ENCODE measurements around the gene OR10AG1. TPM values are rescaled to one million over a fixed set of nuclear protein-coding genes. Genes with fewer than 3 reads are reported as not detected.

The OR10AG1 gene, protein sequence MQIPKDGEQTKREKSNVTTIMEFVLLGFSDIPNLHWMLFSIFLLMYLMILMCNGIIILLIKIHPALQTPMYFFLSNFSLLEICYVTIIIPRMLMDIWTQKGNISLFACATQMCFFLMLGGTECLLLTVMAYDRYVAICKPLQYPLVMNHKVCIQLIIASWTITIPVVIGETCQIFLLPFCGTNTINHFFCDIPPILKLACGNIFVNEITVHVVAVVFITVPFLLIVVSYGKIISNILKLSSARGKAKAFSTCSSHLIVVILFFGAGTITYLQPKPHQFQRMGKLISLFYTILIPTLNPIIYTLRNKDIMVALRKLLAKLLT
- not detected for total RNA-seq

DNA sequence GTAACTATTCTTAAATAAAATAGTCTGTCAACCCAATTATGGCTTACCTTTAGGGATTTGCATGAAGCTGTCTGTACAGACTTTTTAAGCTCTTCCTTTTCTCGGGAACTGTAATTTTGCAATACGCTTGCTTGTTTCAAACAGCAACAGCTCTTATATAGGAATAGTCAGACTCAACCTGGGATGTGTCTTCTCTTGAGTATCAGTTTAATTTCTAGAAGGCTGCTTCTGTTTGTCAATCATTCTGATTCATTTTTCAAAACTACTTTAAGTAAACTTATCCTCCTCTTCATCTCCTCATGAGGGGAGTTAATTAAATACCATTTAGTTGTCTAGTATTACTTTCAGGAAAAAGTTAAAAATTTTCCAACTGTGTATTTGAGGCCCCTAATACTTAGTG lies at the start of gene OR10AG1:
OR10AG1 (minus strand) TSS at position 101 of the 400 bp plus-strand sequence; CDS start at position 63, 38 bp downstream.
- H3K27me3 ChIP-seq = no peaks in the 10 kb centered on the region
- TF ChIP-seq, protein P1, sequence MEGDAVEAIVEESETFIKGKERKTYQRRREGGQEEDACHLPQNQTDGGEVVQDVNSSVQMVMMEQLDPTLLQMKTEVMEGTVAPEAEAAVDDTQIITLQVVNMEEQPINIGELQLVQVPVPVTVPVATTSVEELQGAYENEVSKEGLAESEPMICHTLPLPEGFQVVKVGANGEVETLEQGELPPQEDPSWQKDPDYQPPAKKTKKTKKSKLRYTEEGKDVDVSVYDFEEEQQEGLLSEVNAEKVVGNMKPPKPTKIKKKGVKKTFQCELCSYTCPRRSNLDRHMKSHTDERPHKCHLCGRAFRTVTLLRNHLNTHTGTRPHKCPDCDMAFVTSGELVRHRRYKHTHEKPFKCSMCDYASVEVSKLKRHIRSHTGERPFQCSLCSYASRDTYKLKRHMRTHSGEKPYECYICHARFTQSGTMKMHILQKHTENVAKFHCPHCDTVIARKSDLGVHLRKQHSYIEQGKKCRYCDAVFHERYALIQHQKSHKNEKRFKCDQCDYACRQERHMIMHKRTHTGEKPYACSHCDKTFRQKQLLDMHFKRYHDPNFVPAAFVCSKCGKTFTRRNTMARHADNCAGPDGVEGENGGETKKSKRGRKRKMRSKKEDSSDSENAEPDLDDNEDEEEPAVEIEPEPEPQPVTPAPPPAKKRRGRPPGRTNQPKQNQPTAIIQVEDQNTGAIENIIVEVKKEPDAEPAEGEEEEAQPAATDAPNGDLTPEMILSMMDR (IDR thresholded peaks at IDR 0.05) = no peak
- TF ChIP-seq POLR2A (IDR thresholded peaks at IDR 0.05) (no peak), POLR2AphosphoS5 (IDR thresholded peaks at IDR 0.05; ENCODE audit: insufficient read depth in 1 of 2, low read depth in 1 of 2) (no peak)
- no peak within 1 kb of the TSS for H3K27ac ChIP-seq
- no peaks in the 10 kb centered on the region for H3K4me1 ChIP-seq
- no peak for DNase-seq (ENCODE audit: extremely low spot score in 2 of 2)
- H3K9me3 ChIP-seq = no peaks in the 10 kb centered on the region
- intact Hi-C loops (cut with DNase I) = no loop called here
- no peak within 1 kb of the TSS for H3K4me3 ChIP-seq
- H3K36me3 ChIP-seq = no peaks in the 10 kb centered on the region

DNA sequence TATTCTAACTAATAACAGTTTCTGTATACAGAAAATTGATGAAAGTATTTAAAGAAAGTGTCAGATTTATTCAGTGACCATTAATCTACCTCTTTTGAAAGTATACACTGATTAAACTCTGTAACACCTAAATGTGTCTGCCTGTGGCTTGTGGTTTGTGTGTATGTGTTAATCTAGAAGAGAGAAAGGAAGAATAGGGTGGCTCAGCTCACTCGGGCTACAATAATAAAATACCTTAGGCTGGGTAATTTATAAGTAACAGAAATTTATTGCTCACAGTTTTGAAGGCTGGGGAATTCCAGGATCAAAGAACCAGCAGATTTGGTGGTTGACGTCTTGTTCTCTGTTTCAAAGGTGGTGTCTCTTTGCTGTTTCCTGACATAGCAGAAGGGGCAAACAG lies 44.1 kb upstream of the OR10AG1 start:
- no peak overlapping the region for H3K27ac ChIP-seq
- H3K27me3 ChIP-seq = no peaks in the 10 kb centered on the region
- intact Hi-C loops (cut with DNase I) = no loop called here
- H3K9me3 ChIP-seq = no peaks in the 10 kb centered on the region
- H3K36me3 ChIP-seq = no peaks in the 10 kb centered on the region
- DNase-seq (ENCODE audit: extremely low spot score in 2 of 2) = no peak
- H3K4me3 ChIP-seq = no peak overlapping the region
- TF ChIP-seq, protein P1 (IDR thresholded peaks at IDR 0.05) = no peak
- TF ChIP-seq POLR2A (IDR thresholded peaks at IDR 0.05) = no peak
- TF ChIP-seq POLR2AphosphoS5 (IDR thresholded peaks at IDR 0.05; ENCODE audit: insufficient read depth in 1 of 2, low read depth in 1 of 2) = no peak
- H3K4me1 ChIP-seq = no peaks in the 10 kb centered on the region

DNA sequence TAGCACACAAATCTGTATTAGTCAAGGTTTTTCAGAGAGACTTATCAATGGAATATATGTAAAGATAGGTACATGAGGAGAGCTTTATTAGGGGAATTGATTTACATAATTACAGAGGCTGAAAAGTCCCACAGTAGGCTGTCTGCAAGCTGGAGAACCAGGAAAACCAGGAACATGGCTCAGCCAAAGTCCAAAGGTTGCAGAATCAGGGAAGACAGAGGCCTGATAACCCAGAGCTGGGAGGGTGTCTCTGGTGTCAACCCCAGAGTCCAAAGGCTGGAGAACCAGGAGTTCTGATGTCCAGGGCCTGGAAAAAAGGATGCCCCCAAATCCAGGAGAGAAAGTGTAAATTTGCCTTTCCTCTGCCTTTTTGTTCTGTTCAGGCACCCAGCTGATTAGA lies 41.0 kb upstream of the OR10AG1 start:
- no peaks in the 10 kb centered on the region for H3K4me1 ChIP-seq
- intact Hi-C loops (cut with DNase I) = no loop called here

DNA sequence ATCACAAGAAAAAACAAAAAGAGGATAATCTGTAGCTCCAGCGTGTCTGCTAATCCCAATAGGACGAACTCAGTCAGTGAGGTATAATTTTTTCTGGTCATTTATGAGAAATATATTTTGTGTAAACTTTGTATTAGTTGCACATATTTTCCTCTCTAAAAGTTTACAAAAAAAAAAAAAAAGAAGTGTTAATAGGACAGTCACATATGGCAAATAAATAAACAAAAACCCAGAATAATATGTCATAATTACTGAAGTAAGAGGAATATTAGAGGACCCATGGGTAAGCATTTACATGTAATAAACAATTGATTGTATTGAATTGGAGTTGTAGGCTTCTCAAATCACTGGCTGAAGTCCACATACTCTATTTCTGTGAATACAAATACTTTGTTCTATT lies 24.8 kb upstream of the OR10AG1 start, which contains the start of gene OR5F1:
OR5F1 (minus strand) TSS at position 101 of the 400 bp plus-strand sequence; CDS start at position 101, 0 bp downstream.
- no peak for TF ChIP-seq POLR2A (IDR thresholded peaks at IDR 0.05)
- no peak for TF ChIP-seq POLR2AphosphoS5 (IDR thresholded peaks at IDR 0.05; ENCODE audit: insufficient read depth in 1 of 2, low read depth in 1 of 2)
- TF ChIP-seq, protein P1 (IDR thresholded peaks at IDR 0.05) = no peak
- H3K27me3 ChIP-seq = no peaks in the 10 kb centered on the region
- H3K27ac ChIP-seq = no peak within 1 kb of the TSS
- no peak for DNase-seq (ENCODE audit: extremely low spot score in 2 of 2)
- H3K4me3 ChIP-seq = no peak within 1 kb of the TSS
- H3K4me1 ChIP-seq = no peaks in the 10 kb centered on the region
- H3K9me3 ChIP-seq = no peaks in the 10 kb centered on the region
- H3K36me3 ChIP-seq = no peaks in the 10 kb centered on the region
- intact Hi-C loops (cut with DNase I) = no loop called here

More for the DNA sequence above, 41.0 kb upstream of the OR10AG1 start:
- TF ChIP-seq, protein P1 (IDR thresholded peaks at IDR 0.05) = no peak
- TF ChIP-seq POLR2AphosphoS5 (IDR thresholded peaks at IDR 0.05; ENCODE audit: insufficient read depth in 1 of 2, low read depth in 1 of 2) (no peak), POLR2A (IDR thresholded peaks at IDR 0.05) (no peak)
- H3K27me3 ChIP-seq = no peaks in the 10 kb centered on the region
- H3K36me3 ChIP-seq = no peaks in the 10 kb centered on the region
- H3K4me3 ChIP-seq = no peak overlapping the region
- no peaks in the 10 kb centered on the region for H3K9me3 ChIP-seq
- DNase-seq (ENCODE audit: extremely low spot score in 2 of 2) = no peak
- no peak overlapping the region for H3K27ac ChIP-seq

DNA sequence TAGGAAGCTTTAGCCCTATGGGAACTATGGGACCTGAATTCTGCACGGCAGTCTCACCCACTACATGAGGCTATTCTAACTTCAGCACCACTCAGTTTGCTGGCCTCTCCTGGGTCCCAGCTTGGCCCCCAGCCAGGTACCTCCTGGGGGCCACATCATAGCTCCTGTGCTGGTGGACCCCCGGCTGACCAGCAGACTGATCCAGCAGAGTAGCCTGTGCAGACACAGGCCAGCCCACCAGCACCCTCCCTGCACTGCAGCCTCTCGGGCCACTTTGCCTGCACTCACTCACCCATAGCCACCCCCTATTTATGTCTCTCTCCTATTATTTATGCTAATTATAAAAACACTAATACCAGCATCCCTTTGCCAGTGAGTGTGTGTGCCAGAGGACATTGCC lies 1.2 kb upstream of the OR10AG1 start:
- intact Hi-C loops (cut with DNase I) = no loop called here
- no peak for DNase-seq (ENCODE audit: extremely low spot score in 2 of 2)
- Histone ChIP-seq H3K4me3 (no peak overlapping the region), H3K27me3 (no peaks in the 10 kb centered on the region), H3K36me3 (no peaks in the 10 kb centered on the region), H3K9me3 (no peaks in the 10 kb centered on the region), H3K27ac (no peak overlapping the region), H3K4me1 (no peaks in the 10 kb centered on the region)
- TF ChIP-seq POLR2A (IDR thresholded peaks at IDR 0.05) (no peak), POLR2AphosphoS5 (IDR thresholded peaks at IDR 0.05; ENCODE audit: insufficient read depth in 1 of 2, low read depth in 1 of 2) (no peak)
- TF ChIP-seq, protein P1 (IDR thresholded peaks at IDR 0.05) = no peak

Measured in vagina (tissue), 2 donors.